Ishikawa (cell line): ENCODE measurements around the gene GPR17.

Experiments
- CEBPB ChIP-seq: IDR thresholded peaks from 2 replicates; pipeline ENCODE4 v1.6.1; 2012
- RAD21 ChIP-seq: IDR thresholded peaks from 2 replicates; pipeline ENCODE4 v1.6.1; 2012; ENCODE audit warnings: low read depth
- TEAD4 ChIP-seq: IDR thresholded peaks from 2 replicates; pipeline ENCODE4 v1.6.1; 2012
- YY1 ChIP-seq: IDR thresholded peaks from 2 replicates; pipeline ENCODE4 v1.6.1; 2012; ENCODE audit warnings: low read depth
- TF ChIP-seq, protein P1 (sequence below): IDR thresholded peaks from 2 replicates; pipeline ENCODE4 v1.6.1; 2012

DNA sequence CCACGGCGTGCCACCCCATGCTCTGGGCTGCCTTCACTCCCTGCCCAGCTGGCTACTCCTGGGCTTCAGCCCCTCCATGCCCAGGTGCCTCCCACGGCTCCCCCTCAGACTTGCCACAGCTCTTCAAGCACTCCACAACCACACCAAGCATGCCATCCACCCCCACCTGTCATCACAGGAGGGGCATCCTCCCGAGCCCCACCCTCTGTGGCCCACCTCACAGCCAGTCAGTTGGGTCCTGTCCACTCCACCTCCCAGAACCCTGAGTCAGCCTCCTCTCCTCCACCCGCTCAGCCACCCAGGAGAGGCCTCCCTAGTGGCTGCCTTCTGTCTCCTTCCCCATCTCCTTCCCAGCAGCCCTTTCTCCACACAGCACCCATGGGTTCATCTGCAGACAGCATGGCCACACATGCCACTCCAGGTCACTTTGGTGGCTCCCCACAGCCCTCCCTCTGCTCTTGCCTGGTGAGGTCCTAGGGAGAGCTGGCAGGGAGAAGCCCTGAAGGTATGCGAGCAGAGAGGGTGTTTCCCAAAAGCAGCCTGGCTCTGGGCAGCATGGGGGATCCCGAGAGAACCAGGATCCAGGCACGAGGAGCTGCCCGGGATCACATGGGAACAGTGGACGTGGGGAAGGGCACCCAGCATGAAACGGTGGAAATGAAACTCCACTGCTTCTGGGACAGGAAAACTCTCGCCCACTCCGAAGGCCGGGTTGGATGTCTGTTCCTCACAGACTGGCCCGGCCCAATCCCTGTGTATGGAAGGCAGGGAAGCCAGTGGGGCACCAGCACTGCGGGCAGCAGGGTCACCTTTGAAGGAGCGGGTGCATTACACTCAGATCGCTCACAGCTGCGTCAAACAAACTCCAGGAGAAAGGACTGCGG lies 26.6 kb downstream of the GPR17 start:
- TF ChIP-seq, protein P1, sequence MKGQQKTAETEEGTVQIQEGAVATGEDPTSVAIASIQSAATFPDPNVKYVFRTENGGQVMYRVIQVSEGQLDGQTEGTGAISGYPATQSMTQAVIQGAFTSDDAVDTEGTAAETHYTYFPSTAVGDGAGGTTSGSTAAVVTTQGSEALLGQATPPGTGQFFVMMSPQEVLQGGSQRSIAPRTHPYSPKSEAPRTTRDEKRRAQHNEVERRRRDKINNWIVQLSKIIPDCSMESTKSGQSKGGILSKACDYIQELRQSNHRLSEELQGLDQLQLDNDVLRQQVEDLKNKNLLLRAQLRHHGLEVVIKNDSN = no peak
- TF ChIP-seq CEBPB (no peak), RAD21 (no peak), TEAD4 (no peak), YY1 (no peak)
